ENCODE data around the gene NR4A1. TPM values are rescaled to one million over a fixed set of nuclear protein-coding genes. Genes with fewer than 3 reads are reported as not detected.

Gene NR4A1
- total RNA-seq, 1 donor from 2014 or later, result 67.0 TPM

DNA sequence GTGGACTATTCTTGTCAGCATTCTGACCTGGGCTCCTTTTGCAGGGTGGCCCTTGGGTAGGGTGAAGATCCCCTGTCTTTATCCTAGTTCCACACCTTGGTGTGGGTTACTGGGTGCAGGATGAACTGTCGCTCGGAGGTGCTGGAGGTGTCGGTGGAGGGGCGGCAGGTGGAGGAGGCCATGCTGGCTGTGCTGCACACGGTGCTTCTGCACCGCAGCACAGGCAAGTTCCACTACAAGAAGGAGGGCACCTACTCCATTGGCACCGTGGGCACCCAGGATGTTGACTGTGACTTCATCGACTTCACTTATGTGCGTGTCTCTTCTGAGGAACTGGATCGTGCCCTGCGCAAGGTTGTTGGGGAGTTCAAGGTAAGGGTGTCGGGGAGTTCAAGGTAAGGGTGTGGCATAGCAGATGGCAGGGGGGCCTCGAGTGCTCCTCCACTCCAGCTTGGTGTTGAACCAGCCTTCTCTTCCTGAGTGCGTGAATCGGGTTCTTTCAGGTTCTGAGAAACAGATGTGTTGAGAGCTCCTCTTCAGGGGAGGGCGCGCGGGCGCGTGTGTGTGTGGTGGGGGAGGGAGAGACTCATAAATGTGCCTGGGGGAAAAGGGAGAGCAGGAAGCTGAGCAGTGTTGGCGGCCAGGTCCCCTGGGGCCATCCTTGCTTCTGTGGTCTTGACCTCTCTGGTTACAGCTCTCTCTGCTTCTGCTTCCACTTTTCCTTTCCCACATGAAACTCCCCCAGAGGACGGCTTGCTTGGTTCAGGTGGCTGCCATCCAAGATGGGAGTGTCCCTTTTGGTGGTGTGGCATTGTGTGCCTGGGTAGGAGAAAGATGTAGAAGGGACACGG lies 22.5 kb downstream of the NR4A1 start:
- ATAC-seq (no peak), DNase-seq (no peak)
- H3K4me3 ChIP-seq, result no peak overlapping the region
- H3K27me3 ChIP-seq, result no peaks in the 10 kb centered on the region
- intact Hi-C loops (cut with DNase I), result no loop called here
- no peaks in the 10 kb centered on the region for H3K9me3 ChIP-seq
- peaks cover 15% of the 10 kb centered on the region for H3K4me1 ChIP-seq
- H3K27ac ChIP-seq, result peak overlapping the region; percentile 11
- no peak for TF ChIP-seq CTCF (IDR thresholded peaks at IDR 0.05)
- peaks cover 47% of the 10 kb centered on the region for H3K36me3 ChIP-seq

DNA sequence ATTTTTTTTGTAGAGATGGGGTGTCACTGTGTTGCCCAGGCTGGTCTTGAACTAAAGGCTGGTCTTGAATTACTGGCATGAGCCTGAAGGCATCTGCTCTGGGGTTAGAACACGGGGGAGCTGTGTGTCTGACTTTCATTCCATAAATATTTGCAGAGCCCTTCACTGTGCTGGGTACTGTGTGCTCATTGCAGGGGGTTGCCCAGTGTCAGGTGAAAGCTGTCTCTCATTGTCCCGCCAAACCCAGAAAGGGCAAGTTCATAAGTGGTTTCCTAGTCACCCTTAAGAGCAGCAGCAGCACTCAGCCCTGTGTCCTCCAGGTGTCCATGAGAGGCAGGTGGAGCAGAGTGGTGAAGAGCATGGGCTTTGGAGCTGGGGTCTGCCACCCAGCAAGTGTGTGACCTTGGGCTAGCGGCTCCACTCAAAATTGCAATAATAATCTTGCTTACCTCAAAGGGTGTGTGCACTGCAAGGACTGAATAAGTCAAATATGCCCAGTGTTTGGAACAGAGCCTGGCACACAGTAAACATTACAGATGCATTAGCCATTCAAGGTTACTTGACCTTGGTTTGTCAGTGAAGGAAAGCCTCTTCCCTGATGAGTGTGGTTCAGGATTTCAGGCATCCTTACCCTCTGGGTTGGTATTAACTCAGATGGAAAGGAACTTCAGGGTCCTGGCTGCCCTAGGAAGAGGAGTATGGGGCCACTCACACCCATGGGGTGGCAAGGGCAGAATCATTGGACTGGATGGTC lies 23.9 kb downstream of the NR4A1 start:
- H3K4me1 ChIP-seq, result peaks cover 12% of the 10 kb centered on the region
- DNase-seq, result peak; percentile 51

GRCh38 chr12:52076811-52077210 lies 25.6 kb downstream of the NR4A1 start:
- TF ChIP-seq CTCF (IDR thresholded peaks at IDR 0.05), result no peak
- Histone ChIP-seq H3K27ac (no peak overlapping the region), H3K4me1 (peaks cover 11% of the 10 kb centered on the region), H3K36me3 (peaks cover 47% of the 10 kb centered on the region), H3K27me3 (no peaks in the 10 kb centered on the region), H3K9me3 (no peaks in the 10 kb centered on the region), H3K4me3 (no peak overlapping the region)
- no peak for ATAC-seq
- intact Hi-C loops (cut with DNase I), result no loop called here
- DNase-seq, result peak; percentile 53

More for the DNA sequence above, 23.9 kb downstream of the NR4A1 start:
- Histone ChIP-seq H3K9me3 (no peaks in the 10 kb centered on the region), H3K36me3 (peaks cover 47% of the 10 kb centered on the region), H3K4me3 (no peak overlapping the region), H3K27ac (no peak overlapping the region), H3K27me3 (no peaks in the 10 kb centered on the region)
- no peak for TF ChIP-seq CTCF (IDR thresholded peaks at IDR 0.05)
- intact Hi-C loops (cut with DNase I), result no loop called here
- peak; percentile 42 for ATAC-seq

- no peaks in the 10 kb centered on the region for H3K9me3 ChIP-seq
- H3K36me3 ChIP-seq, result peaks cover 39% of the 10 kb centered on the region
- no peak overlapping the region for H3K4me3 ChIP-seq
- peaks cover 21% of the 10 kb centered on the region for H3K4me1 ChIP-seq
- TF ChIP-seq CTCF (IDR thresholded peaks at IDR 0.05), result no peak
- intact Hi-C loops (cut with DNase I), result no loop called here
- DNase-seq, result no peak
- no peak overlapping the region for H3K27ac ChIP-seq
- no peak for ATAC-seq
- no peaks in the 10 kb centered on the region for H3K27me3 ChIP-seq
Measured at GRCh38 chr12:52078276-52078675, 27.0 kb downstream of the NR4A1 start.

GRCh38 chr12:52079576-52080402 lies 28.5 kb downstream of the NR4A1 start, which contains the start of gene SMIM41:
SMIM41 (plus strand) TSS chr12:52079704; CDS start chr12:52079780, 76 bp downstream.
- peak; percentile 71 for DNase-seq
- intact Hi-C loops (cut with DNase I), result no loop called here
- no peak for TF ChIP-seq CTCF (IDR thresholded peaks at IDR 0.05)

More at GRCh38 chr12:52079576-52080402, 28.5 kb downstream of the NR4A1 start, which contains the start of gene SMIM41:
- peak; percentile 2 for ATAC-seq
- no peaks in the 10 kb centered on the region for H3K27me3 ChIP-seq
- peaks cover 29% of the 10 kb centered on the region for H3K36me3 ChIP-seq
- peak within 1 kb of the TSS; percentile 83 for H3K27ac ChIP-seq
- H3K4me1 ChIP-seq, result peaks cover 25% of the 10 kb centered on the region
- peak within 1 kb of the TSS; percentile 48 for H3K4me3 ChIP-seq
- no peaks in the 10 kb centered on the region for H3K9me3 ChIP-seq
